ENCODE measurements around the gene FAM177B.

Gene FAM177B

GRCh38 chr1:222777463-222777862 lies 40.5 kb downstream of the FAM177B start:
- no peak overlapping the region for H3K4me3 ChIP-seq (ENCODE audit: low read depth, low read length)
- TF ChIP-seq, protein P1, sequence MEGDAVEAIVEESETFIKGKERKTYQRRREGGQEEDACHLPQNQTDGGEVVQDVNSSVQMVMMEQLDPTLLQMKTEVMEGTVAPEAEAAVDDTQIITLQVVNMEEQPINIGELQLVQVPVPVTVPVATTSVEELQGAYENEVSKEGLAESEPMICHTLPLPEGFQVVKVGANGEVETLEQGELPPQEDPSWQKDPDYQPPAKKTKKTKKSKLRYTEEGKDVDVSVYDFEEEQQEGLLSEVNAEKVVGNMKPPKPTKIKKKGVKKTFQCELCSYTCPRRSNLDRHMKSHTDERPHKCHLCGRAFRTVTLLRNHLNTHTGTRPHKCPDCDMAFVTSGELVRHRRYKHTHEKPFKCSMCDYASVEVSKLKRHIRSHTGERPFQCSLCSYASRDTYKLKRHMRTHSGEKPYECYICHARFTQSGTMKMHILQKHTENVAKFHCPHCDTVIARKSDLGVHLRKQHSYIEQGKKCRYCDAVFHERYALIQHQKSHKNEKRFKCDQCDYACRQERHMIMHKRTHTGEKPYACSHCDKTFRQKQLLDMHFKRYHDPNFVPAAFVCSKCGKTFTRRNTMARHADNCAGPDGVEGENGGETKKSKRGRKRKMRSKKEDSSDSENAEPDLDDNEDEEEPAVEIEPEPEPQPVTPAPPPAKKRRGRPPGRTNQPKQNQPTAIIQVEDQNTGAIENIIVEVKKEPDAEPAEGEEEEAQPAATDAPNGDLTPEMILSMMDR (IDR thresholded peaks at IDR 0.05; ENCODE audit: low read depth, low read length), result no peak

- H3K4me3 ChIP-seq (ENCODE audit: low read depth, low read length), result no peak overlapping the region
- TF ChIP-seq, protein P1 (IDR thresholded peaks at IDR 0.05; ENCODE audit: low read depth, low read length), result no peak
Measured at GRCh38 chr1:222777977-222778376, 41.0 kb downstream of the FAM177B start.

DNA sequence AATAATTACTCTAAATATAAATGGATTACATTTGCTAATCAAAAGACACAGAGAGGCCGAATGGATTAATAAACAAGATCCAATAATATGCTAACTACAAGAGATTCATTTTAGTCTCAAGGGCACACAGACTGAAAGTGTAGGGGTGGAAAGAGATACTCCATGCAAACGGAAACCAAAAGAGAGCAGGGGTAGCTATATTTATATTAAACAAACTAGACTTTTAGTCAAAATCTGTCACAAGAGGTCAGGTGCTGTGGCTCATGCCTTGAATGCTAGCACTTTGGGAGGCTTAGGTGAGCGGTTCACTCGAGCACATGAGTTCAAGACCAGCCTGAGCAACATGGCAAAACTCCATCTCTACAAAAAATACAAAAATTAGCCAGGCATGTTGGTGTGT lies 44.2 kb downstream of the FAM177B start:
- H3K4me3 ChIP-seq (ENCODE audit: low read depth, low read length), result no peak overlapping the region

DNA sequence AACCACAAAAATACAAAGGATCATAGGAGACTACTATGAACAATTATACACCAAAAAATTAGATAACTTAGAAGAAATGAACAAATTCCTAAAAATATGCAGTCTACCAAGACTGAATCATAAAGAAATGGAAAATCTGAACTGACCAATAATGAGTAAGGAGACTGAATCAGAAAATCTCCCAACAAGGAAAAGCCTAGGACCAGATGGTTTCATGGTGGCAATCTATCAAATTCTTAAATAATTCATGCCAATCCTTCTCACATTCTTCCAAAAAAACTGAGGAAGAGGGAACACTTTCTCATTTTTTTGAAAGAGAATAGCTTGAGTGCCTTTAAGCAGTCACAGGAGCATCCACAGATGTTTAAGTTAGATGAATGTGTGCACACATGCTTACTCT lies 46.0 kb downstream of the FAM177B start:
- H3K4me3 ChIP-seq (ENCODE audit: low read depth, low read length), result no peak overlapping the region
- TF ChIP-seq, protein P1 (IDR thresholded peaks at IDR 0.05; ENCODE audit: low read depth, low read length), result no peak

More for the DNA sequence above, 44.2 kb downstream of the FAM177B start:
- TF ChIP-seq, protein P1 (IDR thresholded peaks at IDR 0.05; ENCODE audit: low read depth, low read length), result no peak

DNA sequence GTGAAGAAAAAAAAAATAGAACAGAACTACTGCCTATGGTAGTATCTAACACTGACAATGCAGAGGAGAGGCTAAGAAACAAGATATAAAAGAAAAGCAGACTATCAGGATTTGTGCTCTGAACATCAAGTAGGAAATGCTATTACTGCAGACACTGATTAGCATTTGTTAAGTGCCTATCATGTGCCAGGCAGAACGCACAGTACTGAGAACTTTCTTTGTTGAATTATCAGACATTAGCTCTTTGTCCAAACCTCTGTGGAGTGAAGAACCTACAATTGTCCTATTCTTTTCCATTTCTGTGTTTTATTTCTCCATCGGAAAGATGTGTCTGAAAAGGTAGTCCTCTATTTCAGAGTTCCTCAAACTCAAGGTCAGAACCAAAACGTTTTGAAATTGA lies 47.4 kb downstream of the FAM177B start:
- no peak overlapping the region for H3K4me3 ChIP-seq (ENCODE audit: low read depth, low read length)
- TF ChIP-seq, protein P1 (IDR thresholded peaks at IDR 0.05; ENCODE audit: low read depth, low read length), result no peak

DNA sequence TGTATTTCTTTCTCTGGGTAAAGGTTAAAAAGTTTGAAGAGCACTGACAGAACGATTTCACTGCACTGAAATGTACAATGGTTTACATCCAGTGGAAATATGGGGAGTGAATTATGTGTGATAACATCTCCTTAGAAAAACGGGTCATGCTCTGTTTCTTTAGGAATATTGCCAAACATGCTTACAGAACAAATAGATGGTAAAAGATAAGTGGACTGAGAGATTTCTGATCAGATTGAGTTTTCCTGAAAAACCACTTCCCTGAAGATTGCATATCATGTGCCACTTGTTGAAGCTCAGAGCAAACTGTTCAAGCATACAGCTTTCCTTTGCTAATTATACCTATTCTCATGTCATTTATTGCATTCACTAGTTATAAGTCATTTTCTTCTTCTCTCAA lies 47.9 kb downstream of the FAM177B start:
- no peak overlapping the region for H3K4me3 ChIP-seq (ENCODE audit: low read depth, low read length)
- TF ChIP-seq, protein P1 (IDR thresholded peaks at IDR 0.05; ENCODE audit: low read depth, low read length), result no peak

DNA sequence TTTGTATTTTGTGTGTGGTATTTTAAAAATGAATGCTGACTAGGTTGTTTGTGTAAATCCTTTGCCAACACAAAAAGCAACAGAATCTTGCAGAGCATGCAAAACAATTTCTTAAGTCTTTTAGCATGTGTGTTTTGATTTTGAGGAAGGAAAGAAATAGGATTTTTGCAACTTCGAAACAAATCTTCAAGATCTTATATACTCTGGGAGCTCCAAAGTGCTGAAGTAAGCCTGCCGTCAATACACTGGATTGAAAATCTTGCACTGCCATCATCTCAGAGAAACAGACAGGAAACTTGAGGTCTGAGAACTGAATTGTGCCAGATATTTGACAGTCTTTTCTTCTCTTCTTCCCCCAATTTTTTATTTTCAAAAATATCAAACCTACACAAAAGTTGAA lies 48.5 kb downstream of the FAM177B start:
- TF ChIP-seq, protein P1 (IDR thresholded peaks at IDR 0.05; ENCODE audit: low read depth, low read length), result no peak
- no peak overlapping the region for H3K4me3 ChIP-seq (ENCODE audit: low read depth, low read length)
